ENCODE measurements around the gene UBE2R2.
"Not testable (repeated sequence)": the region's sequence is repeated elsewhere in the genome, so short reads cannot be mapped to it uniquely, and the experiment has no call there.

UBE2R2 gene

GRCh38 chr9:33863027-33863426 is 46.1 kb downstream of the UBE2R2 start:
- not testable (repeated sequence) for H3K9me3 ChIP-seq (ENCODE audit: control insufficient read depth, low read length); H3K4me3 ChIP-seq (ENCODE audit: extremely low read depth, insufficient read depth, low read length, poor library complexity, severe bottlenecking); H3K27ac ChIP-seq (ENCODE audit: low read depth, low read length, severe bottlenecking); H3K4me1 ChIP-seq (ENCODE audit: control insufficient read depth, insufficient read depth, low read length, poor library complexity, severe bottlenecking)
- WGBS, 2 experiments (ENCODE audit: insufficient coverage in 2 of 2), result 100% methylated on average over 2 to 4 of the region's 8 CpGs
- peaks cover 47% of the 10 kb centered on the region for H3K36me3 ChIP-seq (ENCODE audit: control insufficient read depth, insufficient read depth, low read length)

- H3K9me3 ChIP-seq (ENCODE audit: control insufficient read depth, low read length), result no peaks in the 10 kb centered on the region
- peaks cover 26% of the 10 kb centered on the region for H3K36me3 ChIP-seq (ENCODE audit: control insufficient read depth, insufficient read depth, low read length)
- WGBS, 2 experiments (ENCODE audit: insufficient coverage in 2 of 2), result 88 to 92% methylated on average over 11 of the region's 11 CpGs
- H3K4me1 ChIP-seq (ENCODE audit: control insufficient read depth, insufficient read depth, low read length, poor library complexity, severe bottlenecking), result no peaks in the 10 kb centered on the region
- no peak overlapping the region for H3K4me3 ChIP-seq (ENCODE audit: extremely low read depth, insufficient read depth, low read length, poor library complexity, severe bottlenecking)
- H3K27ac ChIP-seq (ENCODE audit: low read depth, low read length, severe bottlenecking), result no peak overlapping the region
These were observed 50.9 kb downstream of the UBE2R2 start for GRCh38 chr9:33867747-33868439.

- Histone ChIP-seq H3K4me3 (ENCODE audit: extremely low read depth, insufficient read depth, low read length, poor library complexity, severe bottlenecking) (no peak overlapping the region), H3K4me1 (ENCODE audit: control insufficient read depth, insufficient read depth, low read length, poor library complexity, severe bottlenecking) (no peaks in the 10 kb centered on the region), H3K9me3 (ENCODE audit: control insufficient read depth, low read length) (no peaks in the 10 kb centered on the region), H3K36me3 (ENCODE audit: control insufficient read depth, insufficient read depth, low read length) (peaks cover 21% of the 10 kb centered on the region), H3K27ac (ENCODE audit: low read depth, low read length, severe bottlenecking) (no peak overlapping the region)
- WGBS, 2 experiments (ENCODE audit: insufficient coverage in 2 of 2), result 100% methylated on average over 1 to 2 of the region's 3 CpGs
These were observed 51.5 kb downstream of the UBE2R2 start for GRCh38 chr9:33868440-33868973.

GRCh38 chr9:33869243-33869642 is 52.3 kb downstream of the UBE2R2 start:
- not testable (repeated sequence) for H3K4me1 ChIP-seq (ENCODE audit: control insufficient read depth, insufficient read depth, low read length, poor library complexity, severe bottlenecking); H3K4me3 ChIP-seq (ENCODE audit: extremely low read depth, insufficient read depth, low read length, poor library complexity, severe bottlenecking); H3K27ac ChIP-seq (ENCODE audit: low read depth, low read length, severe bottlenecking); H3K9me3 ChIP-seq (ENCODE audit: control insufficient read depth, low read length)
- WGBS, 2 experiments (ENCODE audit: insufficient coverage in 2 of 2), result 93 to 100% methylated on average over 2 to 3 of the region's 4 CpGs
- H3K36me3 ChIP-seq (ENCODE audit: control insufficient read depth, insufficient read depth, low read length), result peaks cover 13% of the 10 kb centered on the region

- no peak overlapping the region for H3K4me3 ChIP-seq (ENCODE audit: extremely low read depth, insufficient read depth, low read length, poor library complexity, severe bottlenecking)
- WGBS, 2 experiments (ENCODE audit: insufficient coverage in 2 of 2), result 92 to 96% methylated on average over 4 to 5 of the region's 10 CpGs
- H3K9me3 ChIP-seq (ENCODE audit: control insufficient read depth, low read length), result no peaks in the 10 kb centered on the region
- H3K4me1 ChIP-seq (ENCODE audit: control insufficient read depth, insufficient read depth, low read length, poor library complexity, severe bottlenecking), result peaks cover 9% of the 10 kb centered on the region
- H3K36me3 ChIP-seq (ENCODE audit: control insufficient read depth, insufficient read depth, low read length), result peaks cover 8% of the 10 kb centered on the region
- H3K27ac ChIP-seq (ENCODE audit: low read depth, low read length, severe bottlenecking), result no peak overlapping the region
These were observed 60.9 kb downstream of the UBE2R2 start for GRCh38 chr9:33877727-33878489.

DNA sequence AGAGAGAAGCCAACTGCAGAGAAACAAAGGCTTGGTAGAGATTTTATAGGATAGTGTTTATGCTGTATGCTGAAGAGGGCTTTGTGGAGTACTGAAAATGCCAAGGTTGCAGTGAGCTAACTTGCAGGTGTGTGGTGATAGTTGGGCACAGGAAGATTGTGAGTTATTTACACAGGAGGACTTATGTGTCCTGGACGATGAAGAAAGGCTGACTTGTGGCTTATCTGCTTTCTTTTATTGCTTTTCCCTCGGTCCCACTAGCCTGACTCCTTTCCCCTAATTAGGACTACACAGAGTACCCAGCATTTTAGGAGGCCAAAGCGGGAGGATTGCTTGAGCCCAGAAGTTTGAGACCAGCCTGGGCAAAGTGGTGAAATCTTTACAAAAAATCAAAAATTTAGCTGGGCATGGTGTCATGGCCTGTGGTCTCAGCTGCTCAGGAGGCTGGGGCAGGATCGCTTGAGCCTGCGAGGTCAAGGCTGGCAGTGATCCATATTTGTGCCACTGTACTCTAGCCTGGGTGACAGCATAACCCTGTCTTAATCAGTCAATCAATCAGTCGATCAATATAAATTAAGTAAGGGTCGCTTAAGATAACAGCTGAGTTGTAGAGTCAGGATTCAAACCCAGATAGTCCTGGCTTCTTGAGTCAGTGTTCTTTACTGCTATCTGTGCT is 61.9 kb downstream of the UBE2R2 start:
- peaks cover 9% of the 10 kb centered on the region for H3K4me1 ChIP-seq (ENCODE audit: control insufficient read depth, insufficient read depth, low read length, poor library complexity, severe bottlenecking)
- no peak overlapping the region for H3K27ac ChIP-seq (ENCODE audit: low read depth, low read length, severe bottlenecking)
- H3K4me3 ChIP-seq (ENCODE audit: extremely low read depth, insufficient read depth, low read length, poor library complexity, severe bottlenecking), result no peak overlapping the region
- no peaks in the 10 kb centered on the region for H3K9me3 ChIP-seq (ENCODE audit: control insufficient read depth, low read length)
- peaks cover 12% of the 10 kb centered on the region for H3K36me3 ChIP-seq (ENCODE audit: control insufficient read depth, insufficient read depth, low read length)
- 96 to 100% methylated on average over 3 of the region's 7 CpGs for WGBS, 2 experiments (ENCODE audit: insufficient coverage in 2 of 2)

DNA sequence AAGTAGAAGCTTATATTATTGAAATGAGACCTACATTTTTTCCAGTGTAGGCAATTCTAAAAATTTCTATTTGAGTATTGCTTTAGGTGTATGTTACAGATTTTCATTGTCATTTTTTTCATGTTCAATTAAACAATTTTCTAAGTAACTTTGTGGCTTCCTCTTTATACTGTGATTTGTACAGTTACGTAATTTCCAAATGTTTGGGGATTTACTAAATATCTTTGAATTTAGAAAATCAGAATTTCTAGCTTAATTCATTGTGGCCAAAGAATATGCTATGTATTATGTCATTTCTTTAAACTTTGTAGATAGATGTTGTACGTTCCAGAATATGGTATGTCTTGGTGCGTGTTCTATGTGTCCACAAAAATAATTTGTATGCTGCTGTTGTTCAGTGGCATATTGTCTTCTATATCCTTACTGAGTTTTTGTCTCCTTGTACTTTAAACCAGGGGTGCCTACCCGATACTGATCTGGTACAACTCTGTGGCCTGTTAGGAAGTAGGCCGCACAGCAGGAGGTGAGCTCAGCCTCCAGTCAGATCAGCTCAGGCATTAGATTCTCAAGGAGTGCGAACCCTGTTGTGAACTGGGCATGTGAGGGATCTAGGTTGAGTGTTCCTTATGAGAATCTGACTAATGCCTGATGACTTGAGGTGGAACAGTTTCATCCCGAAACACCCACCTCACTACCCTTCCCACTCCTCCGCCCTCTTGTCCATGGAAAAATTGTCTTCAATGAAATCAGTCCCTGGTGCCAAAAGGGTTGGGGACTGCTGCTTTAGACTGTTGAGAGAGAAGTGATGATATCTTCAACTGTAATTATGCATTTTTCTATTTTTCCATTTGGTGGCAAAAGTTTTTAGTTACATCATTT is 63.5 kb downstream of the UBE2R2 start:
- no peaks in the 10 kb centered on the region for H3K9me3 ChIP-seq (ENCODE audit: control insufficient read depth, low read length)
- H3K36me3 ChIP-seq (ENCODE audit: control insufficient read depth, insufficient read depth, low read length), result peaks cover 13% of the 10 kb centered on the region
- H3K27ac ChIP-seq (ENCODE audit: low read depth, low read length, severe bottlenecking), result no peak overlapping the region
- H3K4me1 ChIP-seq (ENCODE audit: control insufficient read depth, insufficient read depth, low read length, poor library complexity, severe bottlenecking), result peaks cover 9% of the 10 kb centered on the region
- no peak overlapping the region for H3K4me3 ChIP-seq (ENCODE audit: extremely low read depth, insufficient read depth, low read length, poor library complexity, severe bottlenecking)
- WGBS, 2 experiments (ENCODE audit: insufficient coverage in 2 of 2), result 69 to 94% methylated on average over 3 of the region's 8 CpGs

GRCh38 chr9:33881635-33882034 is 64.7 kb downstream of the UBE2R2 start:
- H3K9me3 ChIP-seq (ENCODE audit: control insufficient read depth, low read length), result no peaks in the 10 kb centered on the region
- H3K36me3 ChIP-seq (ENCODE audit: control insufficient read depth, insufficient read depth, low read length), result peaks cover 19% of the 10 kb centered on the region
- H3K27ac ChIP-seq (ENCODE audit: low read depth, low read length, severe bottlenecking), result no peak overlapping the region
- peaks cover 3% of the 10 kb centered on the region for H3K4me1 ChIP-seq (ENCODE audit: control insufficient read depth, insufficient read depth, low read length, poor library complexity, severe bottlenecking)
- no CpG with 5 or more reads among the region's 1 CpG for WGBS, 2 experiments (ENCODE audit: insufficient coverage in 2 of 2)
- H3K4me3 ChIP-seq (ENCODE audit: extremely low read depth, insufficient read depth, low read length, poor library complexity, severe bottlenecking), result no peak overlapping the region

GRCh38 chr9:33884856-33885701 is 68.1 kb downstream of the UBE2R2 start:
- 75% methylated on average over 2 of the region's 5 CpGs for WGBS, 2 experiments (ENCODE audit: insufficient coverage in 2 of 2)
- Histone ChIP-seq H3K4me3 (ENCODE audit: extremely low read depth, insufficient read depth, low read length, poor library complexity, severe bottlenecking) (no peak overlapping the region), H3K27ac (ENCODE audit: low read depth, low read length, severe bottlenecking) (no peak overlapping the region), H3K4me1 (ENCODE audit: control insufficient read depth, insufficient read depth, low read length, poor library complexity, severe bottlenecking) (no peaks in the 10 kb centered on the region), H3K36me3 (ENCODE audit: control insufficient read depth, insufficient read depth, low read length) (peaks cover 48% of the 10 kb centered on the region), H3K9me3 (ENCODE audit: control insufficient read depth, low read length) (no peaks in the 10 kb centered on the region)

Data from mesodermal cell (in vitro differentiated cells).